IMR-90 (cell line): ENCODE results near the gene PLCD1. TPM values are rescaled to one million over a fixed set of nuclear protein-coding genes. Genes with fewer than 3 reads are reported as not detected.

Source experiments
- ATAC-seq: fragments of 200-7000 bp; cut with Tn5 transposase; 2 replicates; pipeline ENCODE4 v1.9.1; 2020; ENCODE audit warnings: low read depth, mild to moderate bottlenecking, moderate library complexity
- BruUV-seq: library from RNA; stranded (reverse); fragments of 400-500 nt; replicated peaks from 2 replicates; lab custom pipeline; 2021; lab: Mats Ljungman, UMichigan
- CTCF ChIA-PET: fragments of 300-600 bp; formaldehyde crosslinking; extraction: SDS; loops from one replicate; lab custom pipeline; 2021; ENCODE audit warnings: antibody characterized with exemption; lab: Yijun Ruan, JAX
- POLR2A ChIA-PET: fragments of 300-600 bp; sonication (Branson Sonifier 250); formaldehyde crosslinking; loops from one replicate; lab custom pipeline; 2022; ENCODE audit warnings: antibody characterized with exemption; ENCODE audit not compliant: unreplicated experiment; lab: Charles Lee
- DNase-seq: peaks from one replicate; pipeline ENCODE4 v3.0.0; 2013
- H2AFZ ChIP-seq: replicated peaks from 2 replicates; pipeline ENCODE3; 2013; ENCODE audit warnings: low read length, mild to moderate bottlenecking; ENCODE audit not compliant: poor library complexity
- H2AK5ac ChIP-seq: 2 replicates; pipeline ENCODE4 v1.6.1; 2013; ENCODE audit warnings: low read depth, low read length, inconsistent platforms
- H2AK9ac ChIP-seq: replicated peaks from 2 replicates; pipeline ENCODE3; 2013; ENCODE audit warnings: mild to moderate bottlenecking, low read depth, low read length, moderate library complexity; ENCODE audit not compliant: poor library complexity
- H2BK120ac ChIP-seq: 2 replicates; pipeline ENCODE4 v1.6.1; 2013; ENCODE audit warnings: low read depth, low read length, inconsistent platforms
- H2BK15ac ChIP-seq: 3 replicates; pipeline ENCODE4 v1.6.1; 2013; ENCODE audit warnings: low read depth, low read length, inconsistent platforms
- H2BK20ac ChIP-seq: 2 replicates; pipeline ENCODE4 v1.6.1; 2013; ENCODE audit warnings: low read depth, mild to moderate bottlenecking, inconsistent platforms, low read length, moderate library complexity
- H2BK5ac ChIP-seq: 2 replicates; pipeline ENCODE4 v1.6.1; 2013; ENCODE audit warnings: mild to moderate bottlenecking, low read depth, low read length, inconsistent platforms; ENCODE audit not compliant: poor library complexity, severe bottlenecking
- H3K14ac ChIP-seq: replicated peaks from 2 replicates; pipeline ENCODE4 v1.6.1; 2013; ENCODE audit warnings: low read depth, low read length, inconsistent platforms
- H3K18ac ChIP-seq: 2 replicates; pipeline ENCODE4 v1.6.1; 2013; ENCODE audit warnings: low read depth, low read length, control low read depth
- H3K23ac ChIP-seq: 2 replicates; pipeline ENCODE4 v1.6.1; 2013; ENCODE audit warnings: low read depth, low read length, inconsistent platforms
- H3K27ac ChIP-seq: 2 replicates; pipeline ENCODE4 v1.5.1; 2013; ENCODE audit warnings: mild to moderate bottlenecking, control low read depth, low read length; ENCODE audit not compliant: insufficient read depth
- H3K27me3 ChIP-seq: 2 replicates; pipeline ENCODE4 v1.6.1; 2013; ENCODE audit warnings: low read length; ENCODE audit not compliant: control insufficient read depth, insufficient read depth
- H3K36me3 ChIP-seq: 2 replicates; pipeline ENCODE4 v1.6.1; 2013; ENCODE audit warnings: low read length, mixed read lengths; ENCODE audit not compliant: control insufficient read depth, insufficient read depth
- H3K4ac ChIP-seq: 2 replicates; pipeline ENCODE4 v1.6.1; 2013; ENCODE audit warnings: low read depth, low read length, inconsistent platforms
- H3K4me1 ChIP-seq: 2 replicates; pipeline ENCODE4 v1.6.1; 2013; ENCODE audit warnings: low read length, mixed read lengths; ENCODE audit not compliant: control insufficient read depth, insufficient read depth
- H3K4me2 ChIP-seq: 2 replicates; pipeline ENCODE4 v1.6.1; 2013; ENCODE audit warnings: low read depth, mild to moderate bottlenecking, control low read depth, low read length, moderate library complexity
- H3K4me3 ChIP-seq: 2 replicates; pipeline ENCODE4 v1.5.1; 2013; ENCODE audit warnings: low read depth, mild to moderate bottlenecking, control low read depth, low read length, moderate library complexity; ENCODE audit not compliant: insufficient read depth
- H3K56ac ChIP-seq: 2 replicates; pipeline ENCODE4 v1.6.1; 2013; ENCODE audit warnings: low read length, inconsistent platforms; ENCODE audit not compliant: insufficient read depth; ENCODE audit errors: extremely low read depth
- H3K79me1 ChIP-seq, 2 experiments: 2 replicates each; pipeline ENCODE4 v1.6.1; 2013; ENCODE audit warnings: low read length in 2 of 2, inconsistent platforms in 1 of 2, low read depth in 1 of 2
- H3K9ac ChIP-seq: 2 replicates; pipeline ENCODE4 v1.6.1; 2013; ENCODE audit warnings: low read depth, low read length, control low read depth
- H3K9me1 ChIP-seq: 2 replicates; pipeline ENCODE4 v1.6.1; 2013; ENCODE audit warnings: low read length, inconsistent platforms; ENCODE audit not compliant: insufficient read depth
- H3K9me3 ChIP-seq: 2 replicates; pipeline ENCODE4 v1.6.1; 2013; ENCODE audit warnings: low read length; ENCODE audit not compliant: control insufficient read depth, insufficient read depth
- H4K20me1 ChIP-seq: 2 replicates; pipeline ENCODE4 v1.6.1; 2013; ENCODE audit warnings: low read length, inconsistent platforms; ENCODE audit not compliant: insufficient read depth
- H4K5ac ChIP-seq: 2 replicates; pipeline ENCODE4 v1.6.1; 2013; ENCODE audit warnings: mild to moderate bottlenecking, low read depth, low read length, control low read depth
- H4K8ac ChIP-seq, 2 experiments: 2 replicates each; pipeline ENCODE4 v1.6.1; 2013; ENCODE audit warnings: low read depth in 2 of 2, low read length in 2 of 2, control low read depth in 1 of 2, inconsistent platforms in 1 of 2
- H4K91ac ChIP-seq: 2 replicates; pipeline ENCODE4 v1.6.1; 2013; ENCODE audit warnings: low read depth, low read length, inconsistent platforms; ENCODE audit not compliant: insufficient read depth
- CEBPB ChIP-seq: IDR thresholded peaks from 2 replicates; pipeline ENCODE4 v1.6.1; 2012; ENCODE audit warnings: low read depth, low read length, improper control_type of control experiment
- WGBS, 2 experiments: methylation state at CpG; one replicate each; pipeline versions ENCODE4 v1.1.5 to v1.1.7; 2013; ENCODE audit warnings: missing lambda C conversion rate in 2 of 2; ENCODE audit not compliant: insufficient read length in 1 of 2; ENCODE audit errors: extremely low coverage in 2 of 2; 5-methylcytosine and 5-hydroxymethylcytosine counted together
- dilution Hi-C: fragments of 300-500 bp; cut with HindIII; formaldehyde crosslinking; loops from one replicate; pipeline ENCODE4 v1.14.3; 2018; ENCODE audit warnings: low sequenced_read_pairs; ENCODE audit not compliant: unreplicated experiment
- in situ Hi-C: fragments of 300-500 bp; cut with MboI; formaldehyde crosslinking; loops from 3 replicates; pipeline ENCODE4 v1.14.3; 2019; ENCODE audit warnings: low sequenced_read_pairs, inconsistent platforms, mixed read lengths
- intact Hi-C: fragments of 100-400 bp; cut with micrococcal nuclease; formaldehyde crosslinking; loops from 2 replicates; pipeline ENCODE4 v1.10.0; 2022
- polyA plus RNA-seq, 3 experiments: library from polyadenylated mRNA; depleted of rRNA; stranded (reverse); fragments of >200 nt; gene quantifications; 2 replicates each; pipeline ENCODE4 v1.2.3, GENCODE V29; 2012; ENCODE audit warnings: low replicate concordance in 1 of 3
- total RNA-seq: library from RNA; depleted of rRNA; stranded (reverse); fragments of >200 nt; gene quantifications from 2 replicates; pipeline ENCODE4 v1.2.3, GENCODE V29; 2012

The PLCD1 gene
- total and polyA plus RNA-seq, 2 of the 4 experiments (the other 2 are of a cell fraction), result 14.9 to 16.3 TPM

- H2BK120ac ChIP-seq, result no peak overlapping the region
- BruUV-seq, result no TSS peak
- no peaks in the 10 kb centered on the region for H3K9me1 ChIP-seq
- H2AK5ac ChIP-seq, result no peak overlapping the region
- intact Hi-C loops, result no loop called here
- H2BK5ac ChIP-seq, result no peak overlapping the region
- no peak overlapping the region for H3K4me2 ChIP-seq
- H3K4me3 ChIP-seq, result no peak overlapping the region
- no peak for DNase-seq
- TF ChIP-seq CEBPB, result no peak
- H3K79me1 ChIP-seq, result no peaks in the 10 kb centered on the region
- no peak overlapping the region for H3K18ac ChIP-seq
- ATAC-seq, result no peak
- no peak overlapping the region for H4K5ac ChIP-seq
- no peak overlapping the region for H2AFZ ChIP-seq
- H3K36me3 ChIP-seq, result no peaks in the 10 kb centered on the region
- H4K91ac ChIP-seq, result no peak overlapping the region
- H3K56ac ChIP-seq, result no peak overlapping the region
- no peak overlapping the region for H3K9ac ChIP-seq
- H3K23ac ChIP-seq, result no peak overlapping the region
- POLR2A ChIA-PET, result no interaction called here
- no peak overlapping the region for H2BK15ac ChIP-seq
- no CpG with 5 or more reads among the region's 2 CpGs for WGBS, 2 experiments
- H2BK20ac ChIP-seq, result no peak overlapping the region
- H4K20me1 ChIP-seq, result no peaks in the 10 kb centered on the region
- 0 out of 2 replicates have a peak, but pooled peaks cover 1% of the 10 kb centered on the region for H3K9me3 ChIP-seq
- no peak overlapping the region for H4K8ac ChIP-seq
- in situ Hi-C loops, result no loop called here
- no peak overlapping the region for H2AK9ac ChIP-seq
- H3K4me1 ChIP-seq, result no peaks in the 10 kb centered on the region
- H3K4ac ChIP-seq, result no peak overlapping the region
- CTCF ChIA-PET, result no interaction called here
- dilution Hi-C loops, result no loop called here
- H3K27me3 ChIP-seq, result peaks cover 9% of the 10 kb centered on the region
- H3K27ac ChIP-seq, result no peak overlapping the region
- no peak overlapping the region for H3K14ac ChIP-seq
These were observed 33.4 kb upstream of the PLCD1 start for GRCh38 chr3:38062809-38063208.
